ENCODE measurements around the gene TMCC1.
"Not testable (repeated sequence)": the region's sequence is repeated elsewhere in the genome, so short reads cannot be mapped to it uniquely, and the experiment has no call there.

Gene TMCC1

DNA sequence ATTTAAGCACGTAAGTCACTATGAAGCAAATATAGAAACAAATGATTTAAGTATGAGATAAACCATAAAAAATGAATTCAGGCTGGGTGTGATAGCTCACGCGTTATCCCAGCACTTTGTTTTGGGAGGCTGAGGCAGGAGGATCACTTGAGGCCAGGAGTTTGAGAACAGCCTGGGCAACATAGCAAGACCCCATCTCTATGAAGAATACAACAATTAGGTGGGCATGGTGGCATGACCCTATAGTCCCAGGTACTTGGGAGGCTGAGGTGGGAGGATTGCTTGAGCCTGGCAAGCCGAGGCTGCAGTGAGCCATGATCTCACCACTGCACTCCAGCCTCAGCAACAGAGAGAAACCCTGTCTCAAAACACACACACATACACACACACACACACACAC, 34.2 kb downstream of the TMCC1 start:
- in situ Hi-C loops (cut with MboI; ENCODE audit: low sequenced_read_pairs, unreplicated experiment), result no loop called here
- DNase-seq (ENCODE audit: low spot score), result no peak
- TF ChIP-seq, protein P1, sequence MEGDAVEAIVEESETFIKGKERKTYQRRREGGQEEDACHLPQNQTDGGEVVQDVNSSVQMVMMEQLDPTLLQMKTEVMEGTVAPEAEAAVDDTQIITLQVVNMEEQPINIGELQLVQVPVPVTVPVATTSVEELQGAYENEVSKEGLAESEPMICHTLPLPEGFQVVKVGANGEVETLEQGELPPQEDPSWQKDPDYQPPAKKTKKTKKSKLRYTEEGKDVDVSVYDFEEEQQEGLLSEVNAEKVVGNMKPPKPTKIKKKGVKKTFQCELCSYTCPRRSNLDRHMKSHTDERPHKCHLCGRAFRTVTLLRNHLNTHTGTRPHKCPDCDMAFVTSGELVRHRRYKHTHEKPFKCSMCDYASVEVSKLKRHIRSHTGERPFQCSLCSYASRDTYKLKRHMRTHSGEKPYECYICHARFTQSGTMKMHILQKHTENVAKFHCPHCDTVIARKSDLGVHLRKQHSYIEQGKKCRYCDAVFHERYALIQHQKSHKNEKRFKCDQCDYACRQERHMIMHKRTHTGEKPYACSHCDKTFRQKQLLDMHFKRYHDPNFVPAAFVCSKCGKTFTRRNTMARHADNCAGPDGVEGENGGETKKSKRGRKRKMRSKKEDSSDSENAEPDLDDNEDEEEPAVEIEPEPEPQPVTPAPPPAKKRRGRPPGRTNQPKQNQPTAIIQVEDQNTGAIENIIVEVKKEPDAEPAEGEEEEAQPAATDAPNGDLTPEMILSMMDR (IDR thresholded peaks at IDR 0.05; ENCODE audit: borderline replicate concordance, control extremely low read depth, extremely low read depth, insufficient read depth, missing control alignments), result no peak

- no peak for DNase-seq (ENCODE audit: low spot score)
- TF ChIP-seq, protein P1 (IDR thresholded peaks at IDR 0.05; ENCODE audit: borderline replicate concordance, control extremely low read depth, extremely low read depth, insufficient read depth, missing control alignments), result no peak
- in situ Hi-C loops (cut with MboI; ENCODE audit: low sequenced_read_pairs, unreplicated experiment), result no loop called here
Observed at GRCh38 chr3:129857899-129858298, 35.6 kb downstream of the TMCC1 start.

DNA sequence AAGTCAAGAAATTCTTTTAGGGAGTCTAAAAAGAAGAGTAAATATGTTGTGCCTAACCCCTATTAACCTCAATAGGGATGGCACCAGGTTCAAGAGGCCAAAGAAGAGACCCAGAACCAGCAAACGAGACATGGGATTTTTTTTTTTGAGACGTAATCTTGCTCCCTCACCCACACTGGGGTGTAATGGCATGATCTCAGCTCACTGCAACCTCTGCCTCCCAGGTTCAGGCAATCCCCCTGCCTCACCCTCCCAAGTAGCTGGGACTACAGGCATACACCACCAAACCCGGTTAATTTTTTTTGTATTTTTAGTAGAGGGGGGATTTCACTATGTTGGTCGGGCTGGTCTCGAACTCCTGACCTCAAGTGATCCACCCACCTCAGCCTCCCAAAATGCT, 36.7 kb downstream of the TMCC1 start:
- in situ Hi-C loops (cut with MboI; ENCODE audit: low sequenced_read_pairs, unreplicated experiment); DNase-seq (ENCODE audit: low spot score): not testable (repeated sequence)

- in situ Hi-C loops (cut with MboI; ENCODE audit: low sequenced_read_pairs, unreplicated experiment), result no loop called here
- no peak for DNase-seq (ENCODE audit: low spot score)
- TF ChIP-seq, protein P1 (IDR thresholded peaks at IDR 0.05; ENCODE audit: borderline replicate concordance, control extremely low read depth, extremely low read depth, insufficient read depth, missing control alignments), result no peak
Observed at GRCh38 chr3:129855832-129856419, 37.6 kb downstream of the TMCC1 start.

DNA sequence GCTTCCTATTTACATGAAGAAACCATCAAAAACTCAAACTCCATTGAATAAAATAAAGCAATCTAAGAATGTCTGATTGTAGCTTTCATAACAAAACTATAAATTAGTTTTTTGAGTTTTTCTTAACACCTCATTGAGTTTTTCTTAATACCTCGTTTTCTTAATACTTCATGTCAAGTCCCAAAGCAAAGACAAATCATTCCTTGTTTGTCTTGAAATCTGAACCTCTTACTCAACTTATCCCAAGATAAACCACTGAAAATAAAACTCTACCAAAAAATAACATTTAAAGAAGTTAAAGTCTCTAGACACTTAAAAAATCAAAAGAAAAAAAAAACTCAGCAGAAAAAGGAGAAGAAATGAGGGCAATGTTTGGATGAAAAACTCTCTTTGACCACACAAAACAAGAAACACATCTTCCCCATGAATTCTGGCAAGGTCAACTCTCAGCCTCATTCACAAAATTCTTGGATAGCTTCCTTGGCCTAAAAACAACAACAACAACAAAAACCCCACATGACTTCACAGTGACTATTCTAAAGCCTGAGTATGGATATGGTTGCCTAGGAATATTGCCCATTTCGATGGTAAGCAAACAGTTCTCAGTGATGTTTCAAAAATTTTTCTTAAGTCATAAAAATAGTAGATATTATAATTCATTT, 38.2 kb downstream of the TMCC1 start:
- DNase-seq (ENCODE audit: low spot score), result no peak
- TF ChIP-seq, protein P1 (IDR thresholded peaks at IDR 0.05; ENCODE audit: borderline replicate concordance, control extremely low read depth, extremely low read depth, insufficient read depth, missing control alignments), result no peak
- in situ Hi-C loops (cut with MboI; ENCODE audit: low sequenced_read_pairs, unreplicated experiment), result no loop called here

DNA sequence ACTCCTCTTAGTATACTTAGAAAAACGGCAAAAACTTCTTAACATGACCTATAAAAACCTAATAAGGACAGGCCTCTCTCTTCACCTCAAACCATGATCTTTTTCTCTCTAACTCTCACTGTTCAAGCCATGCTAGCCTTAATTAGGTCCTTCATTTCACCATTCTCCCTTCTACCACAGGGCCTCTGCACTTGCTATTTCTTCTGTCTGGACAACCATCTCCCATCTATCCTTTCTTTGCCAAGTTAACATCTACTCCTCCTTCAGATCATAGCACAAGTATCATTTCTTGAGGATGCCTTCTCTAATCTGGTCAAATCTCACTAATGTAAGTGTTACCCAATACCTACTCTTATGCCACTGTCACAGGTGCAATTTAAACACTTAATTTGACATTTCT, 39.1 kb downstream of the TMCC1 start:
- DNase-seq (ENCODE audit: low spot score), result no peak
- in situ Hi-C loops (cut with MboI; ENCODE audit: low sequenced_read_pairs, unreplicated experiment), result no loop called here
- TF ChIP-seq, protein P1 (IDR thresholded peaks at IDR 0.05; ENCODE audit: borderline replicate concordance, control extremely low read depth, extremely low read depth, insufficient read depth, missing control alignments), result no peak

DNA sequence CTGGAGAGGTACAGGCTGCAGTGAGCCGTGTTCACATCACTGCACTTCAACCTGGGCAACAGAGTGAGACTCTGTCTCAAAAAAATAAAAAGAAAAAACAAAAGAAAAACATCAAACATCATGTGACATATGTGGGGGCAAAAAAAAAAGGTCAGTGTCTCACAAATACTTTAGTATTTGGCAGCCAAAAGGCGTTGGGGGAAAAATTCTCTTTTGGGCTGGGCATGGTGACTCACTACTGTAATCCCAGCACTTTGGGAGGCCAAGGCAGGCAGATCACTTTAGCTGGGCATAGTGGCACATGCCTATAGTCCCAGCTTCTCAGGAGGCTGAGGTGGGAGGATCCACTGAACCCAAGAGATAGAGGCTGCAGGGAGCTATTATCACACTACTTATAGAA, 47.6 kb downstream of the TMCC1 start:
- TF ChIP-seq, protein P1 (IDR thresholded peaks at IDR 0.05; ENCODE audit: borderline replicate concordance, control extremely low read depth, extremely low read depth, insufficient read depth, missing control alignments), result no peak
- in situ Hi-C loops (cut with MboI; ENCODE audit: low sequenced_read_pairs, unreplicated experiment), result loop anchor here (25.0 kb wide), 1 partner anchor 359 kb away; no protein-coding TSS in a partner anchor
- DNase-seq (ENCODE audit: low spot score), result no peak

Measured in GM13976 (cell line).